Measurements from ENCODE around the gene ARHGDIG.

The ARHGDIG gene

GRCh38 chr16:303760-304505, 23.5 kb downstream of the ARHGDIG start:
- H3K4me3 ChIP-seq (ENCODE audit: low read depth, low read length) = no peak overlapping the region
- DNase-seq (ENCODE audit: low read depth) = no peak
- TF ChIP-seq, protein P1, sequence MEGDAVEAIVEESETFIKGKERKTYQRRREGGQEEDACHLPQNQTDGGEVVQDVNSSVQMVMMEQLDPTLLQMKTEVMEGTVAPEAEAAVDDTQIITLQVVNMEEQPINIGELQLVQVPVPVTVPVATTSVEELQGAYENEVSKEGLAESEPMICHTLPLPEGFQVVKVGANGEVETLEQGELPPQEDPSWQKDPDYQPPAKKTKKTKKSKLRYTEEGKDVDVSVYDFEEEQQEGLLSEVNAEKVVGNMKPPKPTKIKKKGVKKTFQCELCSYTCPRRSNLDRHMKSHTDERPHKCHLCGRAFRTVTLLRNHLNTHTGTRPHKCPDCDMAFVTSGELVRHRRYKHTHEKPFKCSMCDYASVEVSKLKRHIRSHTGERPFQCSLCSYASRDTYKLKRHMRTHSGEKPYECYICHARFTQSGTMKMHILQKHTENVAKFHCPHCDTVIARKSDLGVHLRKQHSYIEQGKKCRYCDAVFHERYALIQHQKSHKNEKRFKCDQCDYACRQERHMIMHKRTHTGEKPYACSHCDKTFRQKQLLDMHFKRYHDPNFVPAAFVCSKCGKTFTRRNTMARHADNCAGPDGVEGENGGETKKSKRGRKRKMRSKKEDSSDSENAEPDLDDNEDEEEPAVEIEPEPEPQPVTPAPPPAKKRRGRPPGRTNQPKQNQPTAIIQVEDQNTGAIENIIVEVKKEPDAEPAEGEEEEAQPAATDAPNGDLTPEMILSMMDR (conservative IDR thresholded peaks at IDR 0.05; ENCODE audit: low read depth, low read length) = peak; percentile 14

DNA sequence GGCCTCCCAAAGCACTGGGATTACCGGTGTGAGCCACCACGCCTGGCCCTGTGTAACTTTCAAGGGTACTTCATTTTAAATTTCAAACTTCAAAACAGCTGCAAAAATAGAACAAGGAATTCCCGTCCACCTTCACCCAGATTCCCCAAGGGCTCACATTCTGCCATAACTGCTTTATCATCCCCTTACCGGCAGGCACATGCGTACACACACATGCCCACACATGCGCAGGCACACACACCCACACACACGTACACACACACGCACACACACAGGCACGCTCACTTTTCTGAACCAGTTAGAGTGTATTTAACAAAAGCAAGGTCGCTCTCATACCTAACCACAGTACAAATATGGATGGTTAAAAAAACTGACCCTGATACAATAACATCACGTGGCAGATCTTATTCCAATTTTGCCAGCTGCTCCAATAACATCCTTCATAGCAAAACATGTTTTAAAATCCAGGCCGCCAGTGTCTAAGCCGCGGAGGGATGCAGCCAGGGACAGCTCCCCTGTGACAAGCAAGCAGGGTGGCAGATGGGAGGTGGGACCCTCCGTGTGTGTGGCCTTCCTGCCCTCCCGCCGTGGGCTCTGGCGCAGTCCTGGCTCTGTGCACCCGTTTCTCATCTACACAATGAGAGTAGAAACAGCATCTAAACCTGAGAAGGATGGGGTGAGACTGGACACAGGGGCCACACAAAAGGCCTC, 25.7 kb downstream of the ARHGDIG start:
- DNase-seq (ENCODE audit: low read depth) = no peak
- H3K4me3 ChIP-seq (ENCODE audit: low read depth, low read length) = no peak overlapping the region
- TF ChIP-seq, protein P1 (conservative IDR thresholded peaks at IDR 0.05; ENCODE audit: low read depth, low read length) = no peak

DNA sequence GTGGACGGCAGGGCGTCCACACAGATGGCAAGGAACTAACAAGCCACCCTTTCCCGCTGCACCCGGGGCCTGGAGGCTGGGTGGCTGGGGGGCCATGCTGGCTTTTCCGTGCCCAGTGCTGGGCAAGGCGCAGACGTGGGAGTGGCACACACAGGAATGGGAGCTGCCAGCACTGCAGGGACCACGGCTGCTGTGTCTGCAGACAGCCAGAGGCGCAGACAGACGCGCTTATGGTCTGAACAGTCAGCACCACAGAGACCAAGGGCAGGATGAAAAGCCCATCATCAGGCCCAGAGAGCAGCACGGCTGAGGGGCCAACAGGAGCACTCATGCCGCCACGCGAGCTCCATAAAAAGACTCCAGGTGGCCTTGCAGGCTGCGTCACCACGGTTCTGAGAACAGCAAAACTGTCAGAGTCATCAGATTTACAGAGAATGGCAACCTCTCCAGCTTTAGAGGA, 26.6 kb downstream of the ARHGDIG start:
- no peak overlapping the region for H3K4me3 ChIP-seq (ENCODE audit: low read depth, low read length)
- TF ChIP-seq, protein P1 (conservative IDR thresholded peaks at IDR 0.05; ENCODE audit: low read depth, low read length) = no peak
- no peak for DNase-seq (ENCODE audit: low read depth)

DNA sequence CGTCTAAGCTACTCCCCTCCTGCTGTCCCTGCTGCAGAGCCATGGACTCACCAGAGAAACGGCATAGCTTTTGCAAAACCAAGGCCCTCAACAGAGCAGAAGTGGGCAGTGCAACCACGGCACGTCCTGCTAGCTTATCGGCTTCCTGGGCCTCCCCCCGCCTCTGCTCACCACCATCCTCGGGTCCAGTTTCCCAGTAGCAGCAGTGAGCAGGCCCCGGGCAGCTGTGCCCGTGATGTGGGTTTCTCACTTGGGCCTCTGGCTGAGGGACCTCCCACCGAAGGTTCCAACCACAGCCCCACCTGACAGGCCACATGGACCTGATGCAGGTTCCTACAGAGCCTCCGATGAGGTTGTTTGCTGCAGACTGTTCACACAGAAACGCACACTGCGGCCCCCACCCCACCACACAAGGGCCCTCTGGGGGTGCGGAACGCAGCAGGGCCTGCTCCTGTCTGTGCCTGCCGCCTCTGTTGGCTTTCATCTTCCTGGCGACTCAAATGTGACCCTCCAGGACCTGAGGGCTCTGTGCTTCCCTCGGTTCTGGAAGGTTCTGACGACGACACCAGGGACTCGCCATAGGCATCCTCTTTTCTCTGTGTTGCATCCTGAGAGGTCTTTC, 27.4 kb downstream of the ARHGDIG start:
- H3K4me3 ChIP-seq (ENCODE audit: low read depth, low read length) = no peak overlapping the region
- TF ChIP-seq, protein P1 (conservative IDR thresholded peaks at IDR 0.05; ENCODE audit: low read depth, low read length) = no peak

DNA sequence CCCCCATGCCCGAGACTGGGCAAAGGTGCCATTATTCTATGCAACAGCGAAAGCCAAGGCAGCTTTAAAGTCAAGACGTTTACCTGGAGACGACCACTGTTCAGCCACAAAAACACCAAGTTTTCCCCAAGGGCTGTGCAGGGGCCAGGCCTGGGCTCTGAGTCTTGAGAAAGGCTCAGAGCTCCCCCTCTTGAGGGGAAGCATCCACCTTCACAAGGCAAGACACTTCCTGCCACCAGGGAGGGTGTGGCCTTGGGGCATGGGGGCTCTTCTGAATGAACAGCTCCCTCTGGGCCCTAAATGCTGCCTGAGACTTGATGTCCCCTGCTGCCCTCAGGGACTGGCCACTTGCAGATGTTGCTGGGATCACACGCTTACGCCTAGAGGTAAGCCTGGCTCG, 29.1 kb downstream of the ARHGDIG start:
- DNase-seq (ENCODE audit: low read depth) = no peak
- TF ChIP-seq, protein P1 (conservative IDR thresholded peaks at IDR 0.05; ENCODE audit: low read depth, low read length) = no peak
- no peak overlapping the region for H3K4me3 ChIP-seq (ENCODE audit: low read depth, low read length)

More for the DNA sequence above, 27.4 kb downstream of the ARHGDIG start:
- no peak for DNase-seq (ENCODE audit: low read depth)

- TF ChIP-seq, protein P1 (conservative IDR thresholded peaks at IDR 0.05; ENCODE audit: low read depth, low read length) = no peak
- no peak overlapping the region for H3K4me3 ChIP-seq (ENCODE audit: low read depth, low read length)
- DNase-seq (ENCODE audit: low read depth) = no peak
Observed at GRCh38 chr16:311725-312124, 31.3 kb downstream of the ARHGDIG start.
